Transverse colon (tissue), 4 donors: ENCODE results near the gene PSMG2. TPM values are rescaled to one million over a fixed set of nuclear protein-coding genes. Genes with fewer than 3 reads are reported as not detected.

Experiments
- DNase-seq: peaks from one replicate; pipeline ENCODE4 v3.0.0-alpha.2; 2019
- H3K27ac ChIP-seq, 4 donors: fragments of 200-600 bp; sonication (generic); 2 replicates each; pipeline ENCODE4 v1.5.1; 2016 to 2018; ENCODE audit warnings: inconsistent platforms in 4 of 4
- H3K27me3 ChIP-seq: fragments of 200-600 bp; sonication (generic); 2 replicates; pipeline ENCODE4 v1.5.1; 2017; ENCODE audit warnings: inconsistent platforms
- H3K36me3 ChIP-seq, 4 donors: fragments of 200-600 bp; sonication (generic); 2 replicates each; pipeline ENCODE4 v1.5.1; 2017 to 2019; ENCODE audit warnings: inconsistent platforms in 4 of 4
- H3K4me1 ChIP-seq, 4 donors: fragments of 200-600 bp; sonication (generic); 2 replicates each; pipeline ENCODE4 v1.5.1; 2017 to 2020; ENCODE audit warnings: inconsistent platforms in 4 of 4
- H3K4me3 ChIP-seq, 4 donors: fragments of 200-600 bp; sonication (generic); 1 replicate in 1 of 4; 2 replicates in 3 of 4; pipeline versions ENCODE4 v1.5.1 to v1.6.1; 2017 to 2019; ENCODE audit warnings: inconsistent platforms in 4 of 4
- H3K9me3 ChIP-seq, 2 donors: fragments of 200-600 bp; sonication (generic); 2 replicates each; pipeline ENCODE4 v1.5.1; 2017 to 2019; ENCODE audit warnings: inconsistent platforms in 2 of 2
- EP300 ChIP-seq: sonication (generic); formaldehyde crosslinking; IDR thresholded peaks from one replicate; pipeline ENCODE4 v1.6.1; 2017; ENCODE audit warnings: antibody characterized with exemption, low read depth
- POLR2A ChIP-seq: fragments of 450-650 bp; IDR thresholded peaks from one replicate; pipeline ENCODE4 v1.6.1; 2016; ENCODE audit warnings: antibody characterized with exemption, mild to moderate bottlenecking, moderate library complexity
- POLR2AphosphoS5 ChIP-seq, 3 donors: sonication (generic); formaldehyde crosslinking; IDR thresholded peaks; one replicate each; pipeline ENCODE4 v1.6.1; 2016; ENCODE audit warnings: antibody characterized with exemption in 3 of 3
- WGBS, 2 donors: methylation state at CpG; one replicate each; pipeline ENCODE4 v1.1.5; 2018; ENCODE audit warnings: low coverage in 1 of 2; 5-methylcytosine and 5-hydroxymethylcytosine counted together
- in situ Hi-C, 4 donors: fragments of 200-750 bp; cut with MboI; loops; one replicate each; pipeline versions ENCODE4 v1.15.0 to v1.15.1; 2017; ENCODE audit warnings: low sequenced_read_pairs in 3 of 4, low pct_ligation_motif_present in 1 of 4, low pct_unique_long_range_greater_than_20kb in 1 of 4
- intact Hi-C: fragments of 100-400 bp; cut with DNase I; formaldehyde crosslinking; loops from one replicate; pipeline ENCODE4 v1.15.1; 2023; ENCODE audit warnings: low total_unique reads
- total RNA-seq, 4 donors: library from RNA; depleted of rRNA; stranded (reverse); fragments of >200 nt; gene quantifications; one replicate each; pipeline ENCODE4 v1.1.0, GENCODE V29; 2016
- TF ChIP-seq, protein P1 (sequence below), 5 experiments: fragments of 200-600 bp in 3 of 5; fragments of 450-650 bp in 2 of 5; sonication (generic) in 3 of 5; IDR thresholded peaks; 1 replicate in 2 of 5; 2 replicates in 3 of 5; pipeline ENCODE4 v1.5.1; 2016 to 2017; ENCODE audit warnings: antibody characterized with exemption in 5 of 5, inconsistent platforms in 3 of 5, mild to moderate bottlenecking in 2 of 5, moderate library complexity in 1 of 5

The PSMG2 gene
- total RNA-seq, 4 donors from 2014 or later: 14.7 to 80.4 (median 55.0) TPM

GRCh38 chr18:12659904-12660605 is 42.8 kb upstream of the PSMG2 start:
- H3K36me3 ChIP-seq: no peaks in the 10 kb centered on the region
- TF ChIP-seq POLR2A (no peak), POLR2AphosphoS5 (IDR thresholded peaks at IDR 0.05) (no peak)
- TF ChIP-seq, protein P1, sequence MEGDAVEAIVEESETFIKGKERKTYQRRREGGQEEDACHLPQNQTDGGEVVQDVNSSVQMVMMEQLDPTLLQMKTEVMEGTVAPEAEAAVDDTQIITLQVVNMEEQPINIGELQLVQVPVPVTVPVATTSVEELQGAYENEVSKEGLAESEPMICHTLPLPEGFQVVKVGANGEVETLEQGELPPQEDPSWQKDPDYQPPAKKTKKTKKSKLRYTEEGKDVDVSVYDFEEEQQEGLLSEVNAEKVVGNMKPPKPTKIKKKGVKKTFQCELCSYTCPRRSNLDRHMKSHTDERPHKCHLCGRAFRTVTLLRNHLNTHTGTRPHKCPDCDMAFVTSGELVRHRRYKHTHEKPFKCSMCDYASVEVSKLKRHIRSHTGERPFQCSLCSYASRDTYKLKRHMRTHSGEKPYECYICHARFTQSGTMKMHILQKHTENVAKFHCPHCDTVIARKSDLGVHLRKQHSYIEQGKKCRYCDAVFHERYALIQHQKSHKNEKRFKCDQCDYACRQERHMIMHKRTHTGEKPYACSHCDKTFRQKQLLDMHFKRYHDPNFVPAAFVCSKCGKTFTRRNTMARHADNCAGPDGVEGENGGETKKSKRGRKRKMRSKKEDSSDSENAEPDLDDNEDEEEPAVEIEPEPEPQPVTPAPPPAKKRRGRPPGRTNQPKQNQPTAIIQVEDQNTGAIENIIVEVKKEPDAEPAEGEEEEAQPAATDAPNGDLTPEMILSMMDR (IDR thresholded peaks at IDR 0.05): peak; percentile 84 to 93 (median 88)
- no peak overlapping the region for H3K4me3 ChIP-seq
- no peak overlapping the region for H3K27ac ChIP-seq
- intact Hi-C loops: loop anchor here (2.0 to 10.0 kb wide), 2 partner anchors 269 to 385 kb away; no protein-coding TSS in a partner anchor
- peak; percentile 41 for DNase-seq
- H3K27me3 ChIP-seq: peaks cover 15% of the 10 kb centered on the region
- in situ Hi-C loops: loop anchor here in 3 of 4 donors (5.0 to 10.0 kb wide), 3 partner anchors 265 to 275 kb away; no protein-coding TSS in a partner anchor
- H3K9me3 ChIP-seq: no peaks in the 10 kb centered on the region
- H3K4me1 ChIP-seq: peaks cover 0 to 22% (median 11%) of the 10 kb centered on the region in 4 donors
- 94 to 95% methylated on average over 9 of the region's 9 CpGs for WGBS, 2 donors

DNA sequence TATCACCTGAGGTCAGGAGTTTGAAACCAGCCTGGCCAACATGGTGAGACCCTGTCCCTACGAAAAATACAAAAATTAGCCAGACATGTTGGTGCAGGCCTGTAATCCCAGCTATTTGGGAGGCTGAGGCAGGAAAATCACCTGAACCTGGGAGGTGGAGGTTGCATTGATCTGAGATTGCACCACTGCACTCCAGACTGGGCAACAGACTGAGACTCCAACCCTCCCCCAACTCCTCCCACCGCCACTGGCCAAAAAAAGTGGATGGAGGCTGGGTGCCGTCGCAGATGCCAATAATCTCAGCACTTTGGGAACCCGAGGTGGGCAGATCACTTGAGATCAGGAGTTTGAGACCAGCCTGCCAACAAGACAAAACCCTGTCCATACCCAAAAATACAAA is 34.8 kb upstream of the PSMG2 start:
- 93% methylated on average over 5 of the region's 5 CpGs; no CpG with 5 or more reads in 1 of the 2 donors for WGBS, 2 donors
- TF ChIP-seq, protein P1 (IDR thresholded peaks at IDR 0.05): no peak
- TF ChIP-seq POLR2AphosphoS5 (IDR thresholded peaks at IDR 0.05) (no peak), POLR2A (no peak), EP300 (no peak)
- Histone ChIP-seq H3K36me3 (no peaks in the 10 kb centered on the region), H3K27ac (no peak overlapping the region), H3K9me3 (no peaks in the 10 kb centered on the region), H3K4me1 (no peaks in the 10 kb centered on the region), H3K27me3 (no peaks in the 10 kb centered on the region), H3K4me3 (no peak overlapping the region)
- in situ Hi-C loops (loop anchor here in 2 of 4 donors (5.0 to 10.0 kb wide), 2 partner anchors 276 to 283 kb away; no protein-coding TSS in a partner anchor), intact Hi-C loops (loop anchor here (10.0 kb wide), 1 partner anchor 393 kb away; no protein-coding TSS in a partner anchor)
- DNase-seq: no peak

- Histone ChIP-seq H3K36me3 (peaks cover 0 to 19% (median 5%) of the 10 kb centered on the region in 4 donors), H3K27ac (peak overlapping the region; percentile 40 to 72 (median 69)), H3K9me3 (no peaks in the 10 kb centered on the region), H3K4me3 (peak overlapping the region in 1 of 4 donors; percentile 7), H3K27me3 (no peaks in the 10 kb centered on the region), H3K4me1 (peaks cover 0 to 8% (median 0%) of the 10 kb centered on the region in 4 donors)
- intact Hi-C loops: no loop called here
- WGBS, 2 donors: 46 to 49% methylated on average over 7 to 8 of the region's 8 CpGs
- in situ Hi-C loops: no loop called here
- peak in 2 of 3 donors; percentile 32 to 41 for TF ChIP-seq POLR2AphosphoS5 (IDR thresholded peaks at IDR 0.05)
- no peak for TF ChIP-seq EP300
- TF ChIP-seq POLR2A: peak; percentile 26
- peak; percentile 22 for DNase-seq
Measured at GRCh38 chr18:12679183-12679786, 23.6 kb upstream of the PSMG2 start.

DNA sequence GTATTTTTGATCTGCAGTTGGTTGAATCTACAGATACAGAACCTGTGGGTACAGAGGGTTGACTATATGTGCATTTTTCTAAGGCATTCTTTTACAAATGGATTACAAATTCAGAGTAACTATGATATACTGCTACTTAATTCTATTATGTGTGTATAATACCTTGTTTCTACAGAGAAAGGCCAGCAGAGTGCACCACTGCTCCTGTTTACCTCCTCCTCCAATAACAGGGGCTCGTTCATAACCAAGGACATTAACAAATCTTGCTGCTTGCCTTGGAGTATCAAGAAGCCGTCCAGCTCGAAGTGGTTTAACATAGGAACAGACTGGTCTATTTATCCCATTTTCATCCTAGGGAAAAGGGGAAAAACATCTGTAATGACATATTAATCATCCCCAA is 16.7 kb upstream of the PSMG2 start:
- no peaks in the 10 kb centered on the region for H3K9me3 ChIP-seq
- WGBS, 2 donors: 74 to 95% methylated on average over 2 to 3 of the region's 3 CpGs
- no peak overlapping the region for H3K4me3 ChIP-seq
- H3K4me1 ChIP-seq: no peaks in the 10 kb centered on the region
- H3K36me3 ChIP-seq: peaks cover 0 to 14% (median 2%) of the 10 kb centered on the region in 4 donors
- in situ Hi-C loops (no loop called here), intact Hi-C loops (no loop called here)
- TF ChIP-seq EP300 (no peak), POLR2A (no peak), POLR2AphosphoS5 (IDR thresholded peaks at IDR 0.05) (no peak)
- TF ChIP-seq, protein P1 (IDR thresholded peaks at IDR 0.05): no peak
- no peaks in the 10 kb centered on the region for H3K27me3 ChIP-seq
- H3K27ac ChIP-seq: no peak overlapping the region
- DNase-seq: no peak
